Measurements from ENCODE around the gene NPLOC4.

The NPLOC4 gene

DNA sequence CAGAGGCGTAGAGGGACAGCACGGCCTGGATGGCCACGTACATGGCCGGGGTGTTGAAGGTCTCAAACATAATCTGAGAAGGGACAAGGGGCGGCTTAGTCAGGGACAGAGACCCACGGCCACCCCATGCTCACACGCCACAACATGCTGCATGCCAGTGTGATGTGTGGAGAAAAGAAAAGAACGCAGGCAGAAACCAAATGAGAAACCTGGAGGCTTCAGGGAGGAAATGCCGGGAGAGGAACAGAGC lies 125.4 kb downstream of the NPLOC4 start:
- TF ChIP-seq, protein P1, sequence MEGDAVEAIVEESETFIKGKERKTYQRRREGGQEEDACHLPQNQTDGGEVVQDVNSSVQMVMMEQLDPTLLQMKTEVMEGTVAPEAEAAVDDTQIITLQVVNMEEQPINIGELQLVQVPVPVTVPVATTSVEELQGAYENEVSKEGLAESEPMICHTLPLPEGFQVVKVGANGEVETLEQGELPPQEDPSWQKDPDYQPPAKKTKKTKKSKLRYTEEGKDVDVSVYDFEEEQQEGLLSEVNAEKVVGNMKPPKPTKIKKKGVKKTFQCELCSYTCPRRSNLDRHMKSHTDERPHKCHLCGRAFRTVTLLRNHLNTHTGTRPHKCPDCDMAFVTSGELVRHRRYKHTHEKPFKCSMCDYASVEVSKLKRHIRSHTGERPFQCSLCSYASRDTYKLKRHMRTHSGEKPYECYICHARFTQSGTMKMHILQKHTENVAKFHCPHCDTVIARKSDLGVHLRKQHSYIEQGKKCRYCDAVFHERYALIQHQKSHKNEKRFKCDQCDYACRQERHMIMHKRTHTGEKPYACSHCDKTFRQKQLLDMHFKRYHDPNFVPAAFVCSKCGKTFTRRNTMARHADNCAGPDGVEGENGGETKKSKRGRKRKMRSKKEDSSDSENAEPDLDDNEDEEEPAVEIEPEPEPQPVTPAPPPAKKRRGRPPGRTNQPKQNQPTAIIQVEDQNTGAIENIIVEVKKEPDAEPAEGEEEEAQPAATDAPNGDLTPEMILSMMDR (IDR thresholded peaks at IDR 0.05; ENCODE audit: control insufficient read depth, extremely low read depth, insufficient read depth), result no peak
- DNase-seq (ENCODE audit: low read depth), result no peak
- peak overlapping the region; percentile 95 for H3K4me3 ChIP-seq (ENCODE audit: low read depth, low read length)

- DNase-seq (ENCODE audit: low read depth), result no peak
- H3K4me3 ChIP-seq (ENCODE audit: low read depth, low read length), result peak overlapping the region; percentile 95
- TF ChIP-seq, protein P1 (IDR thresholded peaks at IDR 0.05; ENCODE audit: control insufficient read depth, extremely low read depth, insufficient read depth), result no peak
These were observed 125.9 kb downstream of the NPLOC4 start for GRCh38 chr17:81510785-81511553.

- DNase-seq (ENCODE audit: low read depth), result no peak
- TF ChIP-seq, protein P1 (IDR thresholded peaks at IDR 0.05; ENCODE audit: control insufficient read depth, extremely low read depth, insufficient read depth), result no peak
- H3K4me3 ChIP-seq (ENCODE audit: low read depth, low read length), result peak overlapping the region; percentile 95
These were observed 126.7 kb downstream of the NPLOC4 start for GRCh38 chr17:81509972-81510784.

DNA sequence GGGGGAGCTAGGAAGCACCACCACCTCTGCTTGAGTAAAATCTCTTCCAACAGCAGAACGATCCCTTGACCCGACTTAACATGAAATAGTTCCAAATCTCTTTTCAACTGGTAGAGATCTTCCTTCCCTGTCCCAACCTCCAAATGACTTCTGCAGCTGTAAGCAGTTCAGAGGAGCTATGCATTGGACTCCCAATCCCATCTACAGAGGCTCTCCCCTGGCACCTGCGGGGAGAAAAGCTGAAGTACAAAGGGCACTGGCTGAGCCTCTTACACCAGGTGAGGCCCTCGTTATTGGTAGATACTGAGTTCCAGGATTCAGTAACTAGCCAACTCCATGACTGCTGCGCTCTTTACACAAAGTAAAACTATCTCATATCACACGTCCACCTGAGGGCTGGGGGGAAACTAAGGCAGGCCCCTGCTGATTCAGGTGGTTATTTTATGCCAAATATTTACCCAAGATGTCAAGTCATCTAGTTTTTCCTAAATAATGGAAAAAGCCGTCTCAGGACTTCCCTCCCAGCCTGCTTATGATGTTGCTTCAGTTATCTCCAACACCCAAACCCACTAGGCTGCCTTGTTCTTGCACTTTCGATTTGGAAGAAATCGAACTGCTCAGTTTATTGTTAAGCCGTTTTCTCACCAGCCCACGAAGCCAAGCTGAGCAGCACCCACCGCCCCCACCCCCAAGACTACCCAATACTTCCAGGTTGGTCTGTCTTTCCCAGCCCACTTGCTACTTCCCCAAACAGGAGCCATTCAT lies 127.5 kb downstream of the NPLOC4 start:
- DNase-seq (ENCODE audit: low read depth), result no peak
- TF ChIP-seq, protein P1 (IDR thresholded peaks at IDR 0.05; ENCODE audit: control insufficient read depth, extremely low read depth, insufficient read depth), result no peak
- H3K4me3 ChIP-seq (ENCODE audit: low read depth, low read length), result no peak overlapping the region

DNA sequence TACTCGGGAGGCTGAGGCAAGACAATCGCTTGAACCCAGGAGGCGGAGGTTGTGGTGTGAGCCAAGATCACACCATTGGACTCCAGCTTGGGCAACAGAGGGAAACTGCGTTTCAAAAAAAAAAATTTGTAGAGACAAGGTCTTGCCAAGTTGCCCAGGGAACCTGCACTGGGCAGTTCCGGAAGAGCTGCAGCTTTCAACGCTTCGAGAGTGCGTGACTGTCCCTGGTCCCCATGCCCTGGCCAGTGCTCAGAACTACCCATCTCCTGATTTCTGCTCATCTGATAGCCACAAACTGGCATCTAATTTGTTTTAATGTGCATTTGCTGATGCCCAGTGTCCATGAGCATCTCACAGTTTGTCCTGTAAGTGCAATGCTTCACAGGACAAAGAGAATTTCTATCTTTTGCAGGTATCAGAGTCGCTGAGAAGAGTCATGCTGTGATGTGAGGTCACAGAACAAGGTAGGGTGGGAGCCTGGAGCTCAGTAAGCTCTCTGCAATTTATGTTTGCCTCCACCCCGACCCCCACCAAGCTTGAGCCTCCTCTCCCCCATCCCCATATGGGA lies 128.2 kb downstream of the NPLOC4 start:
- TF ChIP-seq, protein P1 (IDR thresholded peaks at IDR 0.05; ENCODE audit: control insufficient read depth, extremely low read depth, insufficient read depth), result no peak
- peak; percentile 61 for DNase-seq (ENCODE audit: low read depth)
- no peak overlapping the region for H3K4me3 ChIP-seq (ENCODE audit: low read depth, low read length)
